GM23248 (cell line): Measurements from ENCODE around the gene SMYD4. TPM values are rescaled to one million over a fixed set of nuclear protein-coding genes. Genes with fewer than 3 reads are reported as not detected.

ENCODE experiments used
- DNase-seq: peaks from one replicate; pipeline ENCODE4 v3.0.0-alpha.2; 2015
- H2AFZ ChIP-seq: fragments of 200-600 bp; sonication (generic); 2 replicates; pipeline ENCODE4 v1.6.1; 2016; ENCODE audit warnings: antibody characterized with exemption
- H3F3A ChIP-seq: fragments of 200-600 bp; sonication (generic); 2 replicates; pipeline ENCODE4 v1.6.1; 2016; ENCODE audit warnings: mild to moderate bottlenecking, antibody characterized with exemption, mixed run types; ENCODE audit not compliant: insufficient read depth
- H3K27ac ChIP-seq: fragments of 200-600 bp; sonication (generic); 2 replicates; pipeline ENCODE4 v1.5.1; 2016; ENCODE audit warnings: mild to moderate bottlenecking
- H3K27me3 ChIP-seq: fragments of 200-600 bp; sonication (generic); replicated peaks from 2 replicates; pipeline ENCODE4 v1.6.1; 2016; ENCODE audit warnings: mild to moderate bottlenecking; ENCODE audit not compliant: insufficient read depth
- H3K36me3 ChIP-seq: fragments of 200-600 bp; sonication (generic); 2 replicates; pipeline ENCODE4 v1.6.1; 2016; ENCODE audit warnings: low read depth, mild to moderate bottlenecking
- H3K4me1 ChIP-seq: fragments of 200-600 bp; sonication (generic); 2 replicates; pipeline ENCODE4 v1.6.1; 2016; ENCODE audit warnings: mild to moderate bottlenecking; ENCODE audit not compliant: insufficient read depth
- H3K4me2 ChIP-seq: fragments of 200-600 bp; sonication (generic); one replicate; pipeline ENCODE4 v1.6.1; 2016; ENCODE audit warnings: mild to moderate bottlenecking; ENCODE audit not compliant: unreplicated experiment
- H3K4me3 ChIP-seq: fragments of 200-600 bp; sonication (generic); 2 replicates; pipeline ENCODE4 v1.5.1; 2016; ENCODE audit warnings: mild to moderate bottlenecking
- H3K79me2 ChIP-seq: fragments of 200-600 bp; sonication (generic); 2 replicates; pipeline ENCODE4 v1.6.1; 2016; ENCODE audit warnings: mild to moderate bottlenecking; ENCODE audit not compliant: insufficient read depth
- H3K9ac ChIP-seq: fragments of 200-600 bp; sonication (generic); 2 replicates; pipeline ENCODE4 v1.6.1; 2016; ENCODE audit warnings: mild to moderate bottlenecking
- H3K9me2 ChIP-seq: fragments of 200-600 bp; sonication (generic); 2 replicates; pipeline ENCODE4 v1.6.1; 2016; ENCODE audit warnings: mixed run types, mild to moderate bottlenecking, moderate library complexity; ENCODE audit not compliant: insufficient read depth
- H3K9me3 ChIP-seq: fragments of 200-600 bp; sonication (generic); one replicate; pipeline ENCODE4 v1.6.1; 2017; ENCODE audit warnings: low read depth
- H4K20me1 ChIP-seq: fragments of 200-600 bp; sonication (generic); 2 replicates; pipeline ENCODE4 v1.6.0; 2016; ENCODE audit not compliant: insufficient read depth
- EZH2 ChIP-seq: fragments of 200-600 bp; sonication (generic); IDR thresholded peaks from 2 replicates; pipeline ENCODE4 v1.6.1; 2018; ENCODE audit warnings: antibody characterized with exemption, mild to moderate bottlenecking; ENCODE audit not compliant: insufficient read depth, poor library complexity, severe bottlenecking
- EZH2phosphoT487 ChIP-seq: fragments of 200-600 bp; sonication (generic); IDR thresholded peaks from 2 replicates; pipeline ENCODE4 v1.6.1; 2018; ENCODE audit warnings: antibody characterized with exemption, moderate library complexity, mild to moderate bottlenecking, low read depth; ENCODE audit not compliant: insufficient read depth
- WGBS, 2 experiments: methylation state at CpG; one replicate each; pipeline ENCODE4 v1.1.6; 2015 to 2017; ENCODE audit warnings: low lambda C conversion rate in 2 of 2, low coverage in 1 of 2; ENCODE audit errors: missing lambda C conversion rate in 2 of 2; 5-methylcytosine and 5-hydroxymethylcytosine counted together
- in situ Hi-C: fragments of 300-500 bp; cut with MboI; formaldehyde crosslinking; loops from 2 replicates; pipeline ENCODE4 v1.15.0; 2020
- polyA plus RNA-seq: library from polyadenylated mRNA; unstranded; fragments of >200 nt; fragmentation: Nextera tagmentation; extraction: Ambion mirVana; gene quantifications from 2 replicates; pipeline ENCODE4 v1.2.1, GENCODE V29; 2016
- total RNA-seq: library from RNA; depleted of rRNA; stranded (reverse); fragments of >200 nt; shearing (Covaris generic); gene quantifications from 2 replicates; pipeline ENCODE4 v1.2.3, GENCODE V29; 2014

SMYD4 gene
- total and polyA plus RNA-seq, 2 experiments from 2014 or later, result 3.6 to 7.5 TPM

- peak; percentile 95 for DNase-seq
- Histone ChIP-seq H3K9me3 (no peaks in the 10 kb centered on the region), H3K4me1 (peaks cover 22% of the 10 kb centered on the region), H3K27me3 (no peaks in the 10 kb centered on the region), H3K9ac (peak overlapping the region; percentile 52), H3K79me2 (no peaks in the 10 kb centered on the region), H3K27ac (peak overlapping the region; percentile 84), H3K9me2 (no peaks in the 10 kb centered on the region), H3F3A (peaks cover 37% of the 10 kb centered on the region), H4K20me1 (no peaks in the 10 kb centered on the region), H3K36me3 (0 out of 2 replicates have a peak, but pooled peaks cover 4% of the 10 kb centered on the region), H3K4me3 (peak overlapping the region; percentile 56), H2AFZ (peak overlapping the region; percentile 39), H3K4me2 (peak overlapping the region; percentile 76)
- TF ChIP-seq EZH2 (no peak), EZH2phosphoT487 (peak; percentile 83; the same call in 1 of the 2 replicates)
- 1 to 2% methylated on average over 8 of the region's 8 CpGs for WGBS, 2 experiments
- in situ Hi-C loops, result loop anchor here (10.0 kb wide), 1 partner anchor 55 kb away; the partner anchor contains the start of gene WDR81
These were observed 50.1 kb downstream of the SMYD4 start for GRCh38 chr17:1779571-1780131.

GRCh38 chr17:1776857-1777256 is 52.8 kb downstream of the SMYD4 start:
- 0 out of 2 replicates have a peak, but pooled peaks cover 4% of the 10 kb centered on the region for H3K36me3 ChIP-seq
- peaks cover 13% of the 10 kb centered on the region for H3K4me1 ChIP-seq
- no peaks in the 10 kb centered on the region for H3K9me3 ChIP-seq
- H3K9ac ChIP-seq, result no peak overlapping the region
- no peaks in the 10 kb centered on the region for H3K79me2 ChIP-seq
- no peak overlapping the region for H3K4me2 ChIP-seq
- H3K4me3 ChIP-seq, result no peak overlapping the region
- no peak for TF ChIP-seq EZH2
- TF ChIP-seq EZH2phosphoT487, result no peak
- no peaks in the 10 kb centered on the region for H4K20me1 ChIP-seq
- no peak overlapping the region for H3K27ac ChIP-seq
- H3K27me3 ChIP-seq, result no peaks in the 10 kb centered on the region
- H3F3A ChIP-seq, result peaks cover 27% of the 10 kb centered on the region
- DNase-seq, result no peak
- H2AFZ ChIP-seq, result no peak overlapping the region
- H3K9me2 ChIP-seq, result no peaks in the 10 kb centered on the region
- in situ Hi-C loops, result no loop called here
- 92 to 95% methylated on average over 7 of the region's 7 CpGs for WGBS, 2 experiments

GRCh38 chr17:1776328-1776727 is 53.4 kb downstream of the SMYD4 start:
- H3K4me2 ChIP-seq, result no peak overlapping the region
- H2AFZ ChIP-seq, result no peak overlapping the region
- H3K79me2 ChIP-seq, result no peaks in the 10 kb centered on the region
- no peaks in the 10 kb centered on the region for H3K27me3 ChIP-seq
- H3K4me3 ChIP-seq, result no peak overlapping the region
- no peaks in the 10 kb centered on the region for H3K9me3 ChIP-seq
- no peaks in the 10 kb centered on the region for H4K20me1 ChIP-seq
- peaks cover 27% of the 10 kb centered on the region for H3F3A ChIP-seq
- WGBS, 2 experiments, result 95 to 97% methylated on average over 10 of the region's 10 CpGs
- no peak overlapping the region for H3K27ac ChIP-seq
- no peak overlapping the region for H3K9ac ChIP-seq
- peaks cover 13% of the 10 kb centered on the region for H3K4me1 ChIP-seq
- no peaks in the 10 kb centered on the region for H3K9me2 ChIP-seq
- 0 out of 2 replicates have a peak, but pooled peaks cover 4% of the 10 kb centered on the region for H3K36me3 ChIP-seq
- DNase-seq, result no peak
- TF ChIP-seq EZH2phosphoT487, result no peak
- no peak for TF ChIP-seq EZH2
- in situ Hi-C loops, result no loop called here

- Histone ChIP-seq H3F3A (peaks cover 16% of the 10 kb centered on the region), H2AFZ (no peak overlapping the region), H3K4me3 (no peak overlapping the region), H3K27ac (no peak overlapping the region), H3K9me2 (no peaks in the 10 kb centered on the region), H3K4me2 (no peak overlapping the region), H3K9me3 (no peaks in the 10 kb centered on the region), H4K20me1 (no peaks in the 10 kb centered on the region), H3K9ac (no peak overlapping the region), H3K27me3 (no peaks in the 10 kb centered on the region), H3K4me1 (peaks cover 6% of the 10 kb centered on the region), H3K79me2 (no peaks in the 10 kb centered on the region), H3K36me3 (0 out of 2 replicates have a peak, but pooled peaks cover 4% of the 10 kb centered on the region)
- DNase-seq, result no peak
- in situ Hi-C loops, result no loop called here
- WGBS, 2 experiments, result 87 to 88% methylated on average over 21 of the region's 21 CpGs
- no peak for TF ChIP-seq EZH2phosphoT487
These were observed 55.1 kb downstream of the SMYD4 start for GRCh38 chr17:1774390-1775176.
